ENCODE measurements around the gene SNX20.
A peak's percentile ranks its signal among the peaks of the same experiment; 100 is the strongest.

DNA sequence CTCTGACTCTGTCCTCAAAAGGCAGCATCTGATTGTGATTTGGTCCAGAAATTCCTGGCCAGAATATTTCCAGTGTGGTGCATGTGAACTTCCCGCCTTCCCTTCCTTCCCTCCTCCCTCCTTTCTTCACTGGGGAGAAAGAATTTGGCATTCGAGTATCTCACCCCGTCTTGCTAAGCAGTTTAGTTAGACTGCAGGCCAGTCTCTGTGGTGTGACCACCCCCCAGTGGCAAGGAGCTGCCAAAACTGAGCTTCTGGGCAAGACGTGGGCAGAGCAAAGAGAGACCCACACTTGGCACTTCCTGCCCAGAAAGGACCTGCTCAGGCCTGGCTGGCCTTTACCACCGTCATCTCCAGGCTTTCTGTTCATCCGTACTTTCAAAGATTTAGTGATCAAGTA lies 36.4 kb downstream of the SNX20 start:
- TF ChIP-seq, protein P1, sequence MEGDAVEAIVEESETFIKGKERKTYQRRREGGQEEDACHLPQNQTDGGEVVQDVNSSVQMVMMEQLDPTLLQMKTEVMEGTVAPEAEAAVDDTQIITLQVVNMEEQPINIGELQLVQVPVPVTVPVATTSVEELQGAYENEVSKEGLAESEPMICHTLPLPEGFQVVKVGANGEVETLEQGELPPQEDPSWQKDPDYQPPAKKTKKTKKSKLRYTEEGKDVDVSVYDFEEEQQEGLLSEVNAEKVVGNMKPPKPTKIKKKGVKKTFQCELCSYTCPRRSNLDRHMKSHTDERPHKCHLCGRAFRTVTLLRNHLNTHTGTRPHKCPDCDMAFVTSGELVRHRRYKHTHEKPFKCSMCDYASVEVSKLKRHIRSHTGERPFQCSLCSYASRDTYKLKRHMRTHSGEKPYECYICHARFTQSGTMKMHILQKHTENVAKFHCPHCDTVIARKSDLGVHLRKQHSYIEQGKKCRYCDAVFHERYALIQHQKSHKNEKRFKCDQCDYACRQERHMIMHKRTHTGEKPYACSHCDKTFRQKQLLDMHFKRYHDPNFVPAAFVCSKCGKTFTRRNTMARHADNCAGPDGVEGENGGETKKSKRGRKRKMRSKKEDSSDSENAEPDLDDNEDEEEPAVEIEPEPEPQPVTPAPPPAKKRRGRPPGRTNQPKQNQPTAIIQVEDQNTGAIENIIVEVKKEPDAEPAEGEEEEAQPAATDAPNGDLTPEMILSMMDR (IDR thresholded peaks at IDR 0.05): peak in 2 of 3 donors; percentile 22 to 28
- TF ChIP-seq EP300 (IDR thresholded peaks at IDR 0.05): no peak

All from ovary (tissue), 3 donors.